CD4-positive, alpha-beta T cell treated with Interleukin-15 for 1 hour (primary cell): ENCODE results near the gene PI4KA.
"Not testable (repeated sequence)": the region's sequence is repeated elsewhere in the genome, so short reads cannot be mapped to it uniquely, and the experiment has no call there.

Experiments
- DNase-seq: peaks from one replicate; pipeline ENCODE4 v3.0.0-alpha.2; 2020

Gene PI4KA

DNA sequence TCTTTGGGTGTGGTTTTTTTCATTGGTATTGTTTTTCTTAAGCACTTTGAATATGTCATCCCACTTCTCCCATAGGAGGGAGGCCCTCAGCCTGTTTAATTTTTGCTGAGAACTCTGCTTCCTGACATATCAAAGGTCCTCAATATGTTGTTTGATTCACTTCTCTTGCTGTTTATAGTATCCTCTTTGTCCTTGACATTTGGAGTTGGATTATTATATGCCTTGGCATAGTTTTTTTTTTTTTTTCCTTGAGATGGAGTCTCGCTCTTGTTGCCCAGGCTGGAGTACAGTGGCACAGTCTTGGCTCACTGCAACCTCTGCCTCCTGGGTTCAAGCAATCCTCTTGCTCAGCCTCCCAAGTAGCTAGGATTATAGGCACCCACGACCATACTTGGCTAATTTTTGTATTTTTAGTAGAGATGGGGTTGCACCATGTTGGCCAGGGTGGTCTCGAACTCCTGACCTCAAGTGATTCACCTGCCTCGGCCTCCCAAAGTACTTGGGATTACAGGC is 196.0 kb downstream of the PI4KA start:
- DNase-seq = not testable (repeated sequence)

GRCh38 chr22:20661473-20661872 is 197.1 kb downstream of the PI4KA start:
- DNase-seq = no peak

- no peak for DNase-seq
Measured at GRCh38 chr22:20660441-20661054, 198.1 kb downstream of the PI4KA start.

DNA sequence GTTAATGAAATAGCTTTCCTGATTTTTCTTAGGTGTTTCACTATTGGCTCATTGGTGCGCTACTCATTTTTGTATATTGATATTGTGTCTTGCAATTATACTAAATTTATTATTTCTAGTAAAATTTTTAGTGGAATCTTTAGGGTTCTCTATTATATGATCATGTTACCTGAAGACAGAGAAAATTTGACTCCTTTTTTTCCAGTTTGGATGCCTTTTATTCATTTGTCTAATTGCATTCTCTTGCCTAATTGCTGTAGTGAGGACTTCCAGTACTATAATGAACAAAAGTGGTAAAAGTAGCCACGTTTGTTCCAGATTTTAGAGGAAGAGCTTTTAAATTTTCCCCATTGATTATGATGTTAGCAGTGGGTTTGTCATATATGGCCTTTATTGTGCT is 198.7 kb downstream of the PI4KA start:
- DNase-seq = no peak

GRCh38 chr22:20659258-20659657 is 199.4 kb downstream of the PI4KA start:
- DNase-seq = no peak

DNA sequence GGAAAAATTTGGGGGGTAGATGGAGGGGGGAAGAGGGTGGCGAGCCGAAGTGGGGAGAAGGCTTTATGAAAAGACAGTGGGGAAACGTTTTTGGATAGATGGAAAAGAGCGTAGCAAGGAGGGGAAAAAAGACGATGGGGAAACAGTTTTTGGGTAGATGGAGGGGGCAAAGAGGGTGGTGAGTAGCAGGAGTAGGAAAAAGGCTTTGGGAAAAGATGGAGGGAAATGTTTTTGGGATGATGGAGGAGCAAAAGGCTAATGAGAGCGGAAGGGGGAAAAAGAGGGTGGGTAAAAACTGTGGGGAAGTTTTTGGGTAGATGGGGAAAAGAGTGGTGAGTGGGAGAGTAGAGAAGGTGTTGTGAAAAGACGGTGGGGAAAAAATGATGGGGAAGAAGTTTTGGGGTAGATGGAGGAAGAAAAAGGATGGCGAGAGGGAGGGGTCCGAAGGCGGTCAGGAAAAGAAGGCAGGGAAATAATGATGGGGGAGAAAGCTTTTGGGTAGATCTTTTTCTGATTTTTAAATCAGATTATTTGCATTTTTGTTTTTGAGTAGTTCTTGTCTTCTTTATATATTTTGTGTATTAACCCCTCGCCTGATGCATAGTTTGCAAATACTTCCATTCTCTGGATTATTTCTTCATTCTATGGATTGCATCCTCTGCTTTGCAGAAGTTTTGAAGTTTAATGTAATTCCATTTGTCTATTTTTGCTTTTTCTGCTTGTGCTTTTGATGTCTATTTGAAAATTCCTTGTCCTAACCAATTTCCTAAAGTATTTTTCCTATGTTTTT is 200.0 kb downstream of the PI4KA start:
- DNase-seq = no peak

GRCh38 chr22:20657963-20658362 is 200.6 kb downstream of the PI4KA start:
- no peak for DNase-seq
